Activated T-helper 9 cell treated with anti-CD3 and anti-CD28 coated beads, Interleukin-2, amount 50 U/mL, for 16 hours (primary cell): Measurements from ENCODE around the gene MYH13.
"Not testable (repeated sequence)": the region's sequence is repeated elsewhere in the genome, so short reads cannot be mapped to it uniquely, and the experiment has no call there.

Source experiments
- DNase-seq: peaks from one replicate; pipeline ENCODE4 v3.0.0-alpha.2; 2020; ENCODE audit warnings: low read depth

MYH13 gene

DNA sequence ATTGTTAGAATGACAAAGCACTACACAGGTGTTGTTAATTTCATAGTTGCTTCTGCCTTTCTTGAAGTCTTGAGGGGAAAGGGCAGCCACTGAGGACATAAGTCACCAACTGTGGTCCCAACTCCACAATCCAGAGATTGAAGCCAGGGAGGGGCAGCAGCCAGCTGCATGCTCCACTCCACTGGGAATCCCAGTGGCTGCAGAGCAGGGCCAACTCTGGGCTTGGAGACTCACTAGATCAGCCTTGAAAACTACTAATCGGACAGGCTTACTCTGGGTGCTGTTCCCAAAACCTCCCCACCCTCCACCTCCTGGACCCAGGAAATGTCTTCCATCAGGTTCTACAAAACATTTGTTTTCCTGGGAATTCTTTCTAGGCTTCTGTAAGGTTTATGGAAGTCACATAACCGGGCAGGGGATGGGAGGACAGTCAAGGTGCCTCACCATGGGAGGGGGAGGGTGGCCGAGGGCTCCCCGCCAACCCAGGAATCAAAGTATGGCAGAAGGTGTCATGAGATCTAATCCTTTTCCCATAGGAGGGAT, 68.0 kb downstream of the MYH13 start:
- no peak for DNase-seq

DNA sequence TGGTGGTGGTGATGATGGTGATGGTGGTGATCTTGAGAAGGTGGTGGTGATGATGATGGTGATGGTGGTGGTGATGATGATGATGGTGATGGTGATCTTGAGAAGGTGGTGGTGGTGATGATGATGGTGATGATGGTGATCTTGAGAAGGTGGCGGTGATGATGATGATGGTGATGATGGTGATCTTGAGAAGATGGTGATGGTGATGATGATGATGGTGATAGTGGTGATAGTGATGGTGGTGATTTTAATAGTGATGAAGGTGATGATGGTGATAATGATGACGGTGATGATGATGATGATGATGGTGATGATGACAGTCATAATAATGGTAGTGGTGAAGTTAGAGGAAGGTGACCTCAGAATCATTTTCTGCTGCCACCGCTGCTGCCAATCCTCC, 75.1 kb downstream of the MYH13 start:
- no peak for DNase-seq

- no peak for DNase-seq
Observed at GRCh38 chr17:10295728-10296343, 77.0 kb downstream of the MYH13 start.

GRCh38 chr17:10294180-10294579, 78.6 kb downstream of the MYH13 start:
- no peak for DNase-seq

GRCh38 chr17:10292057-10292937, 80.5 kb downstream of the MYH13 start:
- no peak for DNase-seq

GRCh38 chr17:10291576-10291975, 81.2 kb downstream of the MYH13 start:
- DNase-seq, result not testable (repeated sequence)

- DNase-seq, result no peak
Observed at GRCh38 chr17:10290041-10290440, 82.8 kb downstream of the MYH13 start.

DNA sequence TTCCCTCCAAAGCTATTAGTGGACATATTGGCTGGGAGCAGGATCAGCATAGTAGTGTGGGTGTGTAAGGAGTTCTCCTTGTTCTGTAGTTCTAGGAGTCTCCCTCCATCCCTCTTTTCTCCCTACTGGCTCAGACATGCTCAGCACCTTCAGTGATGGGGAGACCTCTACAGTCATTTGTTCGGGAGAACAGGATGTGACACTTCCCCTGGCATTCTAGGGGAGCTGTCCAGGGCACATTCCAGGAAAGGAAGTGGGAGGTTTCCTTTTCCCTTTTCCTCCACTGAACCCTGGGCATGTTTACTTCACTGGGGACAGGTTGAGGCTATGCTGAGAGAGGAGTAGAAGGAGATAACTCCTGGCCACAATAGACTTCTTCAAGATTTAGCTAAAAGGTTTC, 86.5 kb downstream of the MYH13 start:
- no peak for DNase-seq

GRCh38 chr17:10285896-10286295, 86.9 kb downstream of the MYH13 start:
- no peak for DNase-seq

- no peak for DNase-seq
Observed at GRCh38 chr17:10280068-10280467, 92.7 kb downstream of the MYH13 start.

DNA sequence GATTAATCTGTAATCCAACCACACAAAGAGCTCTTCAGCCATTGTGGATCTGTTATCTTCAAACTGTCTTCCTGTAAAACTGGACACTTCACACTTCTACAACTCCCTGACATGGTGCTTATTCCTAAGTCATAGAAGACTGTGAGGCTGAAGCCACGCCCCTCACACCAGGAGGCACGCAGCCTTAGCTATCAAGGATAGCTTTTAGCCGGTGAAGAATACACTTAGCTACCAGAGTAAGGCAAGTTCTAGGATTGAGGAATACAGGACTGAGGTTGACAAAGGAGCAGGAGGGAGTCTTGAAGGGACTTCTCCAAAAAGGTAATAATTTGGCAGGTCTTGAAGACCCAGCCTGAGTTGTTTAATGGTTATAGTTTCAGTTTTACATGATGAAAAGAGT, 94.6 kb downstream of the MYH13 start:
- DNase-seq, result no peak

DNA sequence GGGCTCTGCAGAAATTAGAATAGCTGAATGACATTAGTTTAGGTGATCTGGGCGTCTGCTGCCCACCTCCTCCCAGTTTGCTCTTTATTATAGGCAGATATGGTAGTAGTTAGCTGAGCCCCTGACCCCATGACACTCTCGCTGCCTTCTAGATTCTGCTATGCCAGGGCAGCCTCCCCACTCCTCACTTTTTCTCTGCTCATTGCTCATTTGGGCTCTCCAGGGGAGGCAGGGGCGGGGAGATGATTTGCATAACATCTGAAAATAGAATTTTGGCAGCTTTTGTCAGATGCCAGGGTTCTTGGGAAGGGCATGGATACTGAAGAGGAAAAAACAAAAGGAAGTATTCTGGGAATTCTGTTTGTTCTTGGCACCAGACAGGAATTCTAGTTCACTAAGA, 96.4 kb downstream of the MYH13 start:
- no peak for DNase-seq

GRCh38 chr17:10275418-10275817, 97.4 kb downstream of the MYH13 start:
- DNase-seq, result no peak

DNA sequence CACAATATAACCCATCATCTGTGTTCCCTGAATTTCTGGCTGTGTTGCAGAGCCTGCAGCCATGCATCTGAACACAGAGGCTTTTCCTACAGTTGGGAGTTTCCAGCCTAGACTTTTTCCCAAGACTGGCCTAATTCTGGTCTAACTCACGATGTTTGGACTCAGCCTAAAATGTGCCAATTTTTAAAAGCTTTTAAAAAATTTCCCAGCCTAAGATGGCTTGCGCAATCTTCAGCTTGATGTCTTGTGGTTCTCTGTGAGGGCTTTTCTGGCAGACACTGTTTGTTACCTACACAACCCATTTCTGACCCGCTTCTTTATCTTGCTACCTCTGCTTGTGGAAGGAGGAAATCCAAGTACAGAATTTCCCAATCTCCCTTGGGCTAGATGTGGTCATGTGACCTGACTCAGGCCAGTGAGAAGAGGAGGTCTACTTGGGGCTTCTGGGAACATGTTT, 101.7 kb downstream of the MYH13 start:
- DNase-seq, result no peak

DNA sequence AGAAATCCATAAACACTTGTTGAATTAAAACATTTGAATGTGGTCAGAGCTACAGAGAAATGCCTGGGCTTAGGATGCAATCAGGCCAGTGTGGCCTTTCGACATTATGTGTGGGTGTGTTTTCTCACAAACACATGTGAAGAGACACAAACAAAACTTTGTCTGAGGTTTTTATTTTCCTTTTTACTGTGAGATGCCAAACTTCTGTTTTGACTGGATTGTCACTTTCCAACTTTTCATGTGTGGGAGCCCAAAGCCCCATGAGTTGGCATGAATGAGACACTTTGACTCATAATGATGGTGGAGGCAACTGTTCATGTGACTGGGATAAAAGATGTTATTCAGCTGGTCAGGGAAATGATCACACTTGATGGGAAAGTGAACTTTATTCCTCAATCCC, 102.5 kb downstream of the MYH13 start:
- DNase-seq, result no peak

GRCh38 chr17:10268005-10268404, 104.8 kb downstream of the MYH13 start:
- no peak for DNase-seq

GRCh38 chr17:10266296-10266876, 106.4 kb downstream of the MYH13 start:
- DNase-seq, result no peak

- DNase-seq, result no peak
Observed at GRCh38 chr17:10265100-10265810, 107.6 kb downstream of the MYH13 start.

- DNase-seq, result no peak
Observed at GRCh38 chr17:10264051-10264450, 108.8 kb downstream of the MYH13 start.

DNA sequence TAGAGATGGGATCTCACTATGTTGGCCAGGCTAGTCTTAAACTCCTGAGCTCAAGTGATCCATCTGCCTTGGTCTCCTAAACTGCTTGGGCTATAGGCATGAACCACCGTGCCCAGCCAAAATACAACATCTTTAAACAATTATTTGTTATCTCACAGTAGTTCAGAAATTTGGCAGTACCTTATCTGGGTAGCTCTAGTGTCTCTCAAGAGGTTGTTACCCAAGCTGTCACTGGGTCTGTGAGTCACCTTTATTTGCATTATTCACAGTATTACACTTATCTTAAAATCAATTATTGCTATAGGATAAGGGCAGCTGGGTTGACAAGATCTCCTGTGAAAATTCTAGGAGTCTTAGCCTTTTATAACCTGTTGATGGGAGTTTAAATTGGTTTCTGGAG, 110.4 kb downstream of the MYH13 start:
- DNase-seq, result no peak

DNA sequence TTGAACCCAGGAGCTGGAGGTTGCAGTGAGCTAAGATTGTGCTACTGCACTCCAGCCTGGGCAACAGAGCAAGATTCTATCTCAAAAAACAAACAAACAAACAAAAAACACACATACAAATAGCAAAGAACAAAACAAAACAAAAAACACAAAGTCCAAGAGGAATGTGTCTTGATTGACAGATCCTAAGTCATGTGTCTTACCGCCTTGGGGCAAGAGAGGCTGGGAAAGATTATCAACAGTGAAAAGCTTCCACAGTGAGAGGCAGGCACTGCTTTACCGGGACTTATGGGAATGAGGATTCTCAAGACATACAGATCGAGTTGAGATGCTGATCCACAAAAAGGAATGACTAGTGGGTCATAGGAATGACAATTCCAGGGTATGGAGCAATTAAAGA, 111.7 kb downstream of the MYH13 start:
- no peak for DNase-seq

DNA sequence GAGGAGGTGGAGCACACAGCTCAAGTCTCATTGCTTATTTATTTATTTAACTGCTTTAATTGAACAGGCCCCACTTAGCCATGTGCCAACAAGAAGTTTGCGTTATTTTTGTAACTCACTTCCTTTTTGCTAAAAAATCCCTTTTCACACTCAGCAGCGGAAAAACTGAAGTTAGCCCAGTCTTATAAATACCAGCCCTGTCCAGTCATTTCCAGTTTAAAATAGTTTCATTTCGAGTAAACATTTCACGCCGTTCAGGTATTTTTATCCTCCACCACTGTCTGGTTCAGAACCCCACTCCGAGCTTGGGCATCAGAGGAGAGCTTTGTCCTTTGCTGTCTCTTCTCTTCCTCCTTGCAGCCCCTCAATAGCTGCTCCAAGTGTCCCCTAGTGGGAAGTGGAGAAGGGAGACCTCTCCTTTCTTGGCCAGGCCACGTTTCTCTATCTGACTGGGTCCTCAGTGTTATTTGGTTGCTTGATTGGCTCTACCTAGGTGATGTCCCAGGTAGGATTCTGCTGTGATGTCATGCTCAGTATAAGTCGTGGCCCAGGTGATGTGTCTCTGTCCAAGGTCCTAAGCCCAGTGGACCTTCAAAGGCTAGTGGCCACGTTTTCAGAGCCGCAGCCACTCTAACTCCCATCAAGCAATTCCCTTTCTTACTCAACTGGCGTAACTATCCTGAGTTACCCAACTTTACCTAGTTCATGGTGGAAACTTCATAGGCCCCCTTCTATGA, 121.4 kb downstream of the MYH13 start:
- no peak for DNase-seq
